ENCODE measurements around the gene LDLRAD2.
"Not testable (repeated sequence)": the region's sequence is repeated elsewhere in the genome, so short reads cannot be mapped to it uniquely, and the experiment has no call there.

The LDLRAD2 gene

DNA sequence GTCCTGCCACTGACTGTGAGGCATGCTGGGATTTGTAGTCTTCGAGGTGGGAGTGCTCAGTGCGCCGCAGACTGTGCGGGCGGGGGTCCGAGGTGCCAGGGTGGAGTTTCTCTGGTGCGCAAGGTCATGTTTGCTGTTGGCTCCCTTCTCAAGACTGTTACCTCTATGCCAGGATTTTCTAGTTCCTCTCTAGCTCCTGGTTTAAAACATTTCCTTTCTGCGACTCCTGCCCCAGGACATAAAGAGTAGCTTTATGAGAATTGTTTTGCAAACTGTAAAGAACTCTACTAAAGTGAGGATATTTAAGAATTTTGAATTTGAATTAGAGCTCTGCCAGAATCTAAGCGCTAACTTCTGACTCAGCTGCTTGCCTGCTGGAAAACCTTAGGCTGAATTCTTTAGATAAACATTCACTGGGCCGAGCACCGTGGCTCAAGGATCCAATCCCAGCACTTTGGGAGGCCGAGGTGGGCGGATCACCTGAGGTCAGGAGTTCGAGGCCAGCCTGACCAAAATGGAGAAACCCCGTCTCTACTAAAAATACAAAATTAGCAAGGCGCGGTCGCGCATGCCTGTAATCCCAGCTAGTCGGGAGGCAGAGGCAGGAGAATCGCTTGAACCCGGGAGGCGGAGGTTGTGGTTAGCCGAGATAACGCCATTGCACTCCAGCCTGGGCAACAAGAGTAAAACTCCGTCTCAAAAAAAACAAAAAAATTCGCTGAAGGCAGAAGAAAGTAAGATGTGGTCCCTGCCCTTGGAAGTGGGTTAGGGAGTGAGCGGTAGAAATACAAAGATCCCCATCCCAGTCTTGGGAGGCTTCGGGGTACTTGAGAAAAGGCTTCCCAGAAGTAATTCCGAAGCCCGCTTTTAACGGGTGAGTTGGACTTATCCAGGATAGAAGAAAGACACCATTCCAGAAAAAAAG, 28.1 kb upstream of the LDLRAD2 start:
- TF ChIP-seq, protein P1, sequence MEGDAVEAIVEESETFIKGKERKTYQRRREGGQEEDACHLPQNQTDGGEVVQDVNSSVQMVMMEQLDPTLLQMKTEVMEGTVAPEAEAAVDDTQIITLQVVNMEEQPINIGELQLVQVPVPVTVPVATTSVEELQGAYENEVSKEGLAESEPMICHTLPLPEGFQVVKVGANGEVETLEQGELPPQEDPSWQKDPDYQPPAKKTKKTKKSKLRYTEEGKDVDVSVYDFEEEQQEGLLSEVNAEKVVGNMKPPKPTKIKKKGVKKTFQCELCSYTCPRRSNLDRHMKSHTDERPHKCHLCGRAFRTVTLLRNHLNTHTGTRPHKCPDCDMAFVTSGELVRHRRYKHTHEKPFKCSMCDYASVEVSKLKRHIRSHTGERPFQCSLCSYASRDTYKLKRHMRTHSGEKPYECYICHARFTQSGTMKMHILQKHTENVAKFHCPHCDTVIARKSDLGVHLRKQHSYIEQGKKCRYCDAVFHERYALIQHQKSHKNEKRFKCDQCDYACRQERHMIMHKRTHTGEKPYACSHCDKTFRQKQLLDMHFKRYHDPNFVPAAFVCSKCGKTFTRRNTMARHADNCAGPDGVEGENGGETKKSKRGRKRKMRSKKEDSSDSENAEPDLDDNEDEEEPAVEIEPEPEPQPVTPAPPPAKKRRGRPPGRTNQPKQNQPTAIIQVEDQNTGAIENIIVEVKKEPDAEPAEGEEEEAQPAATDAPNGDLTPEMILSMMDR (IDR thresholded peaks at IDR 0.05; ENCODE audit: low read depth, low read length) = no peak
- in situ Hi-C loops (cut with HindIII; ENCODE audit: low sequenced_read_pairs) = no loop called here
- peak; percentile 96 for DNase-seq (ENCODE audit: low read depth, low spot score)
- H3K4me3 ChIP-seq (ENCODE audit: low read depth, low read length) = peak overlapping the region; percentile 93

DNA sequence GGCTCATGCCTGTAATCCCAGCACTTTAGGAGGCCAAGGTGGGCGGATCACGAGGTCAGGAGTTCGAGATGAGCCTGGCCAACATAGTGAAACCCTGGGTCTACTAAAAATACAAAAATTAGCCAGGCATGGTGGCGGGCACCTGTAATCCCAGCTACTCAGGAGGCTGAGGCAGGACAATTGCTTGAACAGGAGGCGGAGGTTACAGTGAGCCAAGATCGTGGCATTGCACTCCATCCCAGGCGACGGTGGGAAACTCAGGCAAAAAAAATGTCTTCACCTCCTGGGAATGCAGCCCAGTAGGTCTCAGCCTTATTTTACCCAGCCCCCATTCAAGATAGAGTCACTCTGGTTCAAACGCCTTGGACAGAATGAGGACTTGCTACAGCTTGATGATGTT, 26.3 kb upstream of the LDLRAD2 start:
- in situ Hi-C loops (cut with HindIII; ENCODE audit: low sequenced_read_pairs); DNase-seq (ENCODE audit: low read depth, low spot score); H3K4me3 ChIP-seq (ENCODE audit: low read depth, low read length): not testable (repeated sequence)

DNA sequence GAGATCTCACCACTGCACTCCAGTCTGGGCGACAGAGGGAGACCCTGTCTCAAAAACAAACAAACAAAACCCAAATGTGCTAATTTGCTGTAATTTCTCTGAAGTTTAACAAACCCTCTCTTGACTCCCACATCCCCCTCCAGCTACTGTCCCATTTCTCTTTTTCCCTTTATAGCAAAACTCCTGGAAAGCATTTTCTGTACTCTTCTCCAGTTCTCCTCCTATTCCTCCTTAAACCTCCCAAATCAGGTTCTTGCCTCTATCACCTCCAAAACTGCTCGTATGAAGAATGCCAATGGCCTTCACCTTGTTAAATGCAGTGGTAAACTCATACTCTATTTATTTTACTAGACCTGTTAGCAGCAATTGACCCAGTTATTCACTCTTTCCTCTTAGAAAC, 25.4 kb upstream of the LDLRAD2 start:
- no peak overlapping the region for H3K4me3 ChIP-seq (ENCODE audit: low read depth, low read length)
- in situ Hi-C loops (cut with HindIII; ENCODE audit: low sequenced_read_pairs) = no loop called here
- TF ChIP-seq, protein P1 (IDR thresholded peaks at IDR 0.05; ENCODE audit: low read depth, low read length) = no peak
- DNase-seq (ENCODE audit: low read depth, low spot score) = no peak

DNA sequence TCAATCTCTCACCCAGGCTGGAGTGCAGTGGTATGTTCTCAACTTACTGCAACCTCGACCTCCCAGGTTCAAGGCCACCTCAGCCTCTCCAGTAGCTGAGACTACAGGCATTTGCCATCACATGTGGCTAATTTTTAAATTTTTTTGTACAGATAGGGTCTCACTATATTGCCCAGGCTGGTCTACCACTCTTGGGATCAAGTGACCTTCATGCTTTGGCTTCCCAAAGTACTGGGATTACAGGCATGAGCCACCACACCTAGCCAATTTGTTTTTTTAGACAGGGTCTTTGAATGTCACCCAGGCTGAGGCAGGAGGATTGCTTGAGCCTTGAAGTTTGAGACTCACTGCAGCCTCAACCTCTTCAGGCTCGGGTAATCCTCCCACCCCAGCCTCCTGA, 19.0 kb upstream of the LDLRAD2 start:
- no peak overlapping the region for H3K4me3 ChIP-seq (ENCODE audit: low read depth, low read length)
- TF ChIP-seq, protein P1 (IDR thresholded peaks at IDR 0.05; ENCODE audit: low read depth, low read length) = no peak
- no peak for DNase-seq (ENCODE audit: low read depth, low spot score)
- in situ Hi-C loops (cut with HindIII; ENCODE audit: low sequenced_read_pairs) = no loop called here

DNA sequence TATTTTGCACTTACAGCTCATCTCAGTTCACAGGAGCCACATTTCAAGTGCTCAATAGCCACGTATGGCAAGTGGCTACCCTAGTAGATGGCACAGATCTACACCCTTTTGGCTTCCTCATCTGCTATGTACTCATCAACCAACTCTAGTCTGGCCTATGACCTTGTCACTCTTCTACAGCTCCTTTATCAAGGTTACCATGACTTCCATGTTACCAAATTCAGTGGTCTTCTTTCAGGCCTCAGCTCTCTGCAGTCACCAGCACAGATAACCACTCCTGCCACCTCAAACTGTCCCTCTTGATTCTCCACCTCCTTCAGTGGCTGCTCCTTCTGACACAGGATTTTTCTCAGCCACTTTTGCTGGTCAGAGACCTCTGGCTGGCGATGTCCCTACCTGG, 17.4 kb upstream of the LDLRAD2 start:
- no peak overlapping the region for H3K4me3 ChIP-seq (ENCODE audit: low read depth, low read length)
- no peak for DNase-seq (ENCODE audit: low read depth, low spot score)
- in situ Hi-C loops (cut with HindIII; ENCODE audit: low sequenced_read_pairs) = no loop called here
- TF ChIP-seq, protein P1 (IDR thresholded peaks at IDR 0.05; ENCODE audit: low read depth, low read length) = no peak

DNA sequence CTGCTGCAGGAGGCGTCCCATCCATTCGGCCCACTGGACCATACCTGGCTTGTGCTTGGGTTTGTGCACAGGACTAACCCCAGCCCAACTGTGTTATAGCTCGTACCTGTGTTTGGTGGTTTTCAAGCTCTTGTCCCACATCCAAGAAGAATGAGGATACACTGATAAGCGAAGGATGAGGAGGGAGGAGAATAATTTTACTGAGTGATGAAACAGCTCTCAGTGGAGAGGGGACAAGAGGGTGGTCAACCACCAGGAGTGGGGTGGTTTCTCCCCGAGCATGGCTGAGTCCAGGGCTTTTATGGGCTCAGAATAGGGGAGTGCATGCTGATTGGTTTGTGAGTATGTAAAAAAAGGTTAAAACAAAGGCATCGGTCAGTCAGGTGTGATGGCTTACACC, 17.0 kb upstream of the LDLRAD2 start:
- DNase-seq (ENCODE audit: low read depth, low spot score) = no peak
- in situ Hi-C loops (cut with HindIII; ENCODE audit: low sequenced_read_pairs) = no loop called here
- no peak overlapping the region for H3K4me3 ChIP-seq (ENCODE audit: low read depth, low read length)
- TF ChIP-seq, protein P1 (IDR thresholded peaks at IDR 0.05; ENCODE audit: low read depth, low read length) = no peak

DNA sequence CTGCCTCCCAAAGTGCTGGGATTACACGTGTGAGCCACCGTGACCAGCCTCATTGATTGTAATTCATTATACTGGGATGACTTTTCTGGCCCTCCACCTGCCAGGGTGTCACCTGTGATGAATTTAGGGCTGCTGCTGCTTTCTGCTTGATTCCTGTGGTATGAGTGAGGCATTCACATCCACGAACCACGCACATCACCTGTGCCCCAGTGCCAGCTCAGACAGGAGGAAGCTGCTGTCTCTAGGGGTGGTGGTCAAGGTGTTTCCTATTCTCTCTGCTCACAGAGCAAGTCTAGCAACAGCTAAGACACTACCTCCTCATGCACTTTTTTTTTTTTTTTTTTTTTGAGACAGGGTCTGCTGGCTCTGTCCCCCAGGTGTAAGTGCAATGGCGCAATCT, 12.3 kb upstream of the LDLRAD2 start:
- DNase-seq (ENCODE audit: low read depth, low spot score) = no peak
- in situ Hi-C loops (cut with HindIII; ENCODE audit: low sequenced_read_pairs) = no loop called here
- TF ChIP-seq, protein P1 (IDR thresholded peaks at IDR 0.05; ENCODE audit: low read depth, low read length) = no peak
- no peak overlapping the region for H3K4me3 ChIP-seq (ENCODE audit: low read depth, low read length)

Measured in astrocyte of the spinal cord (primary cell).